Measurements from ENCODE around the gene KIAA0825. TPM values are rescaled to one million over a fixed set of nuclear protein-coding genes. Genes with fewer than 3 reads are reported as not detected.

KIAA0825 gene
- polyA plus RNA-seq, 3 donors: 0.56 to 1.3 (median 0.89) TPM

DNA sequence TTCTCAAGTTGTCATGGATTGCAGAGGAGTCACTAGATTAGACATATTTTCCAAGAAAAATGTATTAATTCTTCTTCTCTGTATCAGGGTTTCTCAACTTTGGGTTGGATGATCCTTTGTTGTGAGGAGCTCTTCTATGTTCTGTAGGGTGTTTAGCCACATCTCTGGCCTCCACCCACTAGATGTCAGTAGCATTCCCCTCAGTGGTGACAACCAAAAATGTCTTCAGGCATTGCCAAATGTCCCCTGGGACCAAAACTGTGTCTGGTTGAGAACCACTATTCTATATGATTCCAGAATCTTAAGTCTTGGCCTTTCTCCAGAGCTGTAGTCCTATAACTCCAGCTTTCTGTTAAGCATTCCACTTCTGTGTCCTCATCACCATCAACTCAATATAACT, 220.9 kb downstream of the KIAA0825 start:
- no peak for DNase-seq
- no peaks in the 10 kb centered on the region for H3K27me3 Mint-ChIP-seq (ENCODE audit: low read depth in 3 of 3)
- peak overlapping the region in 1 of 7 donors; percentile 25 for H3K27ac Mint-ChIP-seq
- Histone ChIP-seq H3K4me2 (replicated peaks; ENCODE audit: extremely low read depth, low read length, poor library complexity, severe bottlenecking) (no peak overlapping the region), H4K20me1 (ENCODE audit: insufficient read depth, low read length) (no peaks in the 10 kb centered on the region), H3K4me3 (replicated peaks in 1 of 3; ENCODE audit: low read depth in 2 of 3, low read length in 3 of 3) (no peak overlapping the region), H2AFZ (ENCODE audit: insufficient read depth, low read depth, low read length, poor library complexity, severe bottlenecking) (no peak overlapping the region), H3K79me2 (ENCODE audit: insufficient read depth, low read length) (no peaks in the 10 kb centered on the region), H3K4me1 (ENCODE audit: control insufficient read depth in 1 of 2, insufficient read depth in 2 of 2, low read length in 2 of 2) (no peaks in the 10 kb centered on the region), H3K27me3 (ENCODE audit: control insufficient read depth in 2 of 2, insufficient read depth in 2 of 2, low read length in 2 of 2) (no peaks in the 10 kb centered on the region), H3K9ac (ENCODE audit: insufficient read depth, low read length, poor library complexity, severe bottlenecking) (no peak overlapping the region), H3K27ac (ENCODE audit: low read depth in 1 of 2, low read length in 2 of 2) (no peak overlapping the region), H3K36me3 (replicated peaks in 1 of 2; ENCODE audit: control insufficient read depth in 1 of 2, insufficient read depth in 2 of 2, low read length in 2 of 2) (no peaks in the 10 kb centered on the region), H3K9me3 (replicated peaks in 1 of 2; ENCODE audit: control insufficient read depth in 1 of 2, insufficient read depth in 1 of 2, low read length in 2 of 2) (no peaks in the 10 kb centered on the region)
- no peaks in the 10 kb centered on the region for H3K4me1 Mint-ChIP-seq
- TF ChIP-seq, protein P1, sequence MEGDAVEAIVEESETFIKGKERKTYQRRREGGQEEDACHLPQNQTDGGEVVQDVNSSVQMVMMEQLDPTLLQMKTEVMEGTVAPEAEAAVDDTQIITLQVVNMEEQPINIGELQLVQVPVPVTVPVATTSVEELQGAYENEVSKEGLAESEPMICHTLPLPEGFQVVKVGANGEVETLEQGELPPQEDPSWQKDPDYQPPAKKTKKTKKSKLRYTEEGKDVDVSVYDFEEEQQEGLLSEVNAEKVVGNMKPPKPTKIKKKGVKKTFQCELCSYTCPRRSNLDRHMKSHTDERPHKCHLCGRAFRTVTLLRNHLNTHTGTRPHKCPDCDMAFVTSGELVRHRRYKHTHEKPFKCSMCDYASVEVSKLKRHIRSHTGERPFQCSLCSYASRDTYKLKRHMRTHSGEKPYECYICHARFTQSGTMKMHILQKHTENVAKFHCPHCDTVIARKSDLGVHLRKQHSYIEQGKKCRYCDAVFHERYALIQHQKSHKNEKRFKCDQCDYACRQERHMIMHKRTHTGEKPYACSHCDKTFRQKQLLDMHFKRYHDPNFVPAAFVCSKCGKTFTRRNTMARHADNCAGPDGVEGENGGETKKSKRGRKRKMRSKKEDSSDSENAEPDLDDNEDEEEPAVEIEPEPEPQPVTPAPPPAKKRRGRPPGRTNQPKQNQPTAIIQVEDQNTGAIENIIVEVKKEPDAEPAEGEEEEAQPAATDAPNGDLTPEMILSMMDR (IDR thresholded peaks at IDR 0.05): no peak
- no peaks in the 10 kb centered on the region for H3K36me3 Mint-ChIP-seq
- no peak overlapping the region for H3K4me3 Mint-ChIP-seq
- H3K9me3 Mint-ChIP-seq: peaks cover 0 to 4% (median 2%) of the 10 kb centered on the region in 7 donors
- intact Hi-C loops (cut with micrococcal nuclease): no loop called here

DNA sequence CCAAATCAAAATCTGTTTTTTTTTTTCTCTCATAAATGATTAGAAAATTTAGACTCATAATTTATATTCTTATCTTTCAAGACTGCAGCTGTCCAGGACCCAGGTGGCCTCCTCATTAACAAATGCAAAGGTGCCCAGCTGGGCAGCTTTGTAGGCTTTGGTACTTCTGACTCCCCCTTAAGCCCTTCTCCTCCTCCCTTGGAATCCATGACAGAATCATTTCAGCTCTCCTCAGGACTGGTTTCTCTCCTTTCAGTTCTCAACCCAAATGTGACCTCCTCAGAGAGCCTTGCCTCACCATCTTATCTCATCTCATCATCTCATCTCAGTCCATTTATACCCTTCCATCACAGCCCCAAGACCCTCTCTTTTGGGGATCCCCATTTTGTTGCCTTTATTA, 221.7 kb downstream of the KIAA0825 start:
- DNase-seq: no peak
- TF ChIP-seq, protein P1 (IDR thresholded peaks at IDR 0.05): no peak
- Histone ChIP-seq H3K36me3 (replicated peaks in 1 of 2; ENCODE audit: control insufficient read depth in 1 of 2, insufficient read depth in 2 of 2, low read length in 2 of 2) (no peaks in the 10 kb centered on the region), H3K9ac (ENCODE audit: insufficient read depth, low read length, poor library complexity, severe bottlenecking) (no peak overlapping the region), H3K4me3 (replicated peaks in 1 of 3; ENCODE audit: low read depth in 2 of 3, low read length in 3 of 3) (no peak overlapping the region), H2AFZ (ENCODE audit: insufficient read depth, low read depth, low read length, poor library complexity, severe bottlenecking) (no peak overlapping the region), H4K20me1 (ENCODE audit: insufficient read depth, low read length) (no peaks in the 10 kb centered on the region), H3K4me1 (ENCODE audit: control insufficient read depth in 1 of 2, insufficient read depth in 2 of 2, low read length in 2 of 2) (no peaks in the 10 kb centered on the region), H3K4me2 (replicated peaks; ENCODE audit: extremely low read depth, low read length, poor library complexity, severe bottlenecking) (no peak overlapping the region), H3K27me3 (ENCODE audit: control insufficient read depth in 2 of 2, insufficient read depth in 2 of 2, low read length in 2 of 2) (no peaks in the 10 kb centered on the region), H3K9me3 (replicated peaks in 1 of 2; ENCODE audit: control insufficient read depth in 1 of 2, insufficient read depth in 1 of 2, low read length in 2 of 2) (no peaks in the 10 kb centered on the region), H3K27ac (ENCODE audit: low read depth in 1 of 2, low read length in 2 of 2) (no peak overlapping the region), H3K79me2 (ENCODE audit: insufficient read depth, low read length) (no peaks in the 10 kb centered on the region)
- Mint-ChIP-seq H3K9me3 (peaks cover 0 to 4% (median 2%) of the 10 kb centered on the region in 7 donors), H3K4me1 (no peaks in the 10 kb centered on the region), H3K27me3 (ENCODE audit: low read depth in 3 of 3) (no peaks in the 10 kb centered on the region), H3K36me3 (no peaks in the 10 kb centered on the region), H3K27ac (no peak overlapping the region), H3K4me3 (no peak overlapping the region)
- intact Hi-C loops (cut with micrococcal nuclease): no loop called here

All from CD14-positive monocyte (primary cell).